ENCODE results near the gene MFGE8. TPM values are rescaled to one million over a fixed set of nuclear protein-coding genes. Genes with fewer than 3 reads are reported as not detected.
"Not testable (repeated sequence)": the region's sequence is repeated elsewhere in the genome, so short reads cannot be mapped to it uniquely, and the experiment has no call there.

Gene MFGE8
- total RNA-seq, 1 donor from 2014 or later, result 19.9 TPM

GRCh38 chr15:88939486-88939806 is 26.3 kb upstream of the MFGE8 start:
- Mint-ChIP-seq H3K9me3 (ENCODE audit: unreplicated experiment) (peaks cover 9% of the 10 kb centered on the region), H3K27me3 (ENCODE audit: unreplicated experiment) (peaks cover 1% of the 10 kb centered on the region), H3K27ac (ENCODE audit: unreplicated experiment) (no peak overlapping the region), H3K4me1 (ENCODE audit: low read depth, unreplicated experiment) (no peaks in the 10 kb centered on the region), H3K4me3 (ENCODE audit: unreplicated experiment) (no peak overlapping the region), H3K36me3 (ENCODE audit: unreplicated experiment) (peaks cover 5% of the 10 kb centered on the region)
- DNase-seq, result no peak
- TF ChIP-seq, protein P1, sequence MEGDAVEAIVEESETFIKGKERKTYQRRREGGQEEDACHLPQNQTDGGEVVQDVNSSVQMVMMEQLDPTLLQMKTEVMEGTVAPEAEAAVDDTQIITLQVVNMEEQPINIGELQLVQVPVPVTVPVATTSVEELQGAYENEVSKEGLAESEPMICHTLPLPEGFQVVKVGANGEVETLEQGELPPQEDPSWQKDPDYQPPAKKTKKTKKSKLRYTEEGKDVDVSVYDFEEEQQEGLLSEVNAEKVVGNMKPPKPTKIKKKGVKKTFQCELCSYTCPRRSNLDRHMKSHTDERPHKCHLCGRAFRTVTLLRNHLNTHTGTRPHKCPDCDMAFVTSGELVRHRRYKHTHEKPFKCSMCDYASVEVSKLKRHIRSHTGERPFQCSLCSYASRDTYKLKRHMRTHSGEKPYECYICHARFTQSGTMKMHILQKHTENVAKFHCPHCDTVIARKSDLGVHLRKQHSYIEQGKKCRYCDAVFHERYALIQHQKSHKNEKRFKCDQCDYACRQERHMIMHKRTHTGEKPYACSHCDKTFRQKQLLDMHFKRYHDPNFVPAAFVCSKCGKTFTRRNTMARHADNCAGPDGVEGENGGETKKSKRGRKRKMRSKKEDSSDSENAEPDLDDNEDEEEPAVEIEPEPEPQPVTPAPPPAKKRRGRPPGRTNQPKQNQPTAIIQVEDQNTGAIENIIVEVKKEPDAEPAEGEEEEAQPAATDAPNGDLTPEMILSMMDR (IDR thresholded peaks at IDR 0.05; ENCODE audit: partially characterized antibody, unreplicated experiment), result no peak

- peaks cover 1% of the 10 kb centered on the region for H3K27me3 Mint-ChIP-seq (ENCODE audit: unreplicated experiment)
- H3K36me3 Mint-ChIP-seq (ENCODE audit: unreplicated experiment), result peaks cover 8% of the 10 kb centered on the region
- peaks cover 9% of the 10 kb centered on the region for H3K9me3 Mint-ChIP-seq (ENCODE audit: unreplicated experiment)
- TF ChIP-seq, protein P1 (IDR thresholded peaks at IDR 0.05; ENCODE audit: partially characterized antibody, unreplicated experiment), result no peak
- no peak overlapping the region for H3K4me3 Mint-ChIP-seq (ENCODE audit: unreplicated experiment)
- no peak for DNase-seq
- no peaks in the 10 kb centered on the region for H3K4me1 Mint-ChIP-seq (ENCODE audit: low read depth, unreplicated experiment)
- no peak overlapping the region for H3K27ac Mint-ChIP-seq (ENCODE audit: unreplicated experiment)
Measured at GRCh38 chr15:88938802-88939485, 25.8 kb upstream of the MFGE8 start.

DNA sequence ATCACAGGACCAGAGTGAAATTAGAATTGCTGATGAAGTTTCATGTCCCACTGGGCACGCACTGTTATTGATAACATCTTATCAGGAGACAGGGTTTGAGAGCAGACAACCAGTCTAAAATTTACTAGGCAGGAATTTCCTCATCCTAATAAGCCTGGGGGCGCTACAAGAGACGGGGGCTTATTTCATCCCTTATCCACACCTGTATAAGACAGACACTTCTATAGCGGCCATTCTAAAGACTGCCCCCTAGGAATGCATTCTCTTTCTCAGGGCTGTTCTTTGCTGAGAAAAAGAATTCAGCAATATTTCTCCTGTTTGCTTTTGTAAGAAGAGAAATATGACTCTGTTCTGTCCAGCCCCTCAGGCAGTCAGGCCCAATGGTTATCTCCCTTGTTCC is 21.3 kb upstream of the MFGE8 start:
- not testable (repeated sequence) for H3K4me3 Mint-ChIP-seq (ENCODE audit: unreplicated experiment); H3K9me3 Mint-ChIP-seq (ENCODE audit: unreplicated experiment); H3K4me1 Mint-ChIP-seq (ENCODE audit: low read depth, unreplicated experiment); DNase-seq; H3K27ac Mint-ChIP-seq (ENCODE audit: unreplicated experiment); H3K27me3 Mint-ChIP-seq (ENCODE audit: unreplicated experiment)
- peaks cover 13% of the 10 kb centered on the region for H3K36me3 Mint-ChIP-seq (ENCODE audit: unreplicated experiment)

GRCh38 chr15:88932875-88933330 is 19.7 kb upstream of the MFGE8 start:
- H3K9me3 Mint-ChIP-seq (ENCODE audit: unreplicated experiment), result no peaks in the 10 kb centered on the region
- TF ChIP-seq, protein P1 (IDR thresholded peaks at IDR 0.05; ENCODE audit: partially characterized antibody, unreplicated experiment), result no peak
- no peak for DNase-seq

DNA sequence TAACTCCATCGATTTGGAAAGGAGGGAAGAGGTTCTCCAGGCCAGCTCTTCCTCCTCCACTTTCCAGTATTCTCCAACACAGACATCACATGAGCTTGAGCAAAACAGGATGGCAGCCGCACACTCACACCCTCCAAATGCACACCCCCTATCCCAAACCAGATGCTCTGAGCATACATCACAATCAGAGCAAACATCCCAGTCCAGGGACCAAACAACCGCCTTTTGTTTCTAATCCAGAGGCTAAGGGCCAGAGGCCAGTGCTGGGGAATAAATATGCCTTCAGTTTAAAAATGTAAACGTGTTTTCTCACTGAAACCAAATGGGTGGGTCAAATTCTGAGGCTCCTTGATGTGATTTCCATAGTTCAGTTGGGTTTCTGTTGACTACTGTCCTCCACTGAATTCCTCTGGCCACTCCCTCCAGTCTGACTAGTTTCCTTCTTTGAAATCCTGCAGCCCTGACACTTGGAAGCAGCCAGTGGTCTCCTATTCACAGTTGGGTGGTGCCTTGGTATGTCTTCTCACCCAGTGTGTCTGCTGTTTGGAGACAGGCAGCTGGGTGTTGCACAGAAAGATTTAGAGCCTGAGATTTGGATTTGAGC is 19.2 kb upstream of the MFGE8 start:
- no peak for DNase-seq
- TF ChIP-seq, protein P1 (IDR thresholded peaks at IDR 0.05; ENCODE audit: partially characterized antibody, unreplicated experiment), result no peak
- peaks cover 13% of the 10 kb centered on the region for H3K36me3 Mint-ChIP-seq (ENCODE audit: unreplicated experiment)

More at GRCh38 chr15:88932875-88933330, 19.7 kb upstream of the MFGE8 start:
- no peaks in the 10 kb centered on the region for H3K4me1 Mint-ChIP-seq (ENCODE audit: low read depth, unreplicated experiment)
- H3K36me3 Mint-ChIP-seq (ENCODE audit: unreplicated experiment), result peaks cover 13% of the 10 kb centered on the region
- H3K27ac Mint-ChIP-seq (ENCODE audit: unreplicated experiment), result no peak overlapping the region
- peaks cover 1% of the 10 kb centered on the region for H3K27me3 Mint-ChIP-seq (ENCODE audit: unreplicated experiment)
- no peak overlapping the region for H3K4me3 Mint-ChIP-seq (ENCODE audit: unreplicated experiment)

More for the DNA sequence above, 19.2 kb upstream of the MFGE8 start:
- Mint-ChIP-seq H3K4me1 (ENCODE audit: low read depth, unreplicated experiment) (no peaks in the 10 kb centered on the region), H3K4me3 (ENCODE audit: unreplicated experiment) (no peak overlapping the region), H3K9me3 (ENCODE audit: unreplicated experiment) (no peaks in the 10 kb centered on the region), H3K27me3 (ENCODE audit: unreplicated experiment) (peaks cover 1% of the 10 kb centered on the region), H3K27ac (ENCODE audit: unreplicated experiment) (no peak overlapping the region)
